ENCODE data around the gene DNPEP. TPM values are rescaled to one million over a fixed set of nuclear protein-coding genes. Genes with fewer than 3 reads are reported as not detected.
"Not testable (repeated sequence)": the region's sequence is repeated elsewhere in the genome, so short reads cannot be mapped to it uniquely, and the experiment has no call there.

The DNPEP gene
- total RNA-seq, 2 donors from 2014 or later = 52.6 to 70.5 TPM

GRCh38 chr2:219405451-219405850 is 17.7 kb upstream of the DNPEP start:
- peak; percentile 45 to 62 for ATAC-seq
- intact Hi-C loops (cut with DNase I) = loop anchor here in 1 of 2 donors (2.0 to 5.0 kb wide), 2 partner anchors 13 to 292 kb away; partner anchors contain the start of gene DES
- no peak for DNase-seq

- peak; percentile 60 to 64 for ATAC-seq
- intact Hi-C loops (cut with DNase I) = loop anchor here (2.0 to 5.0 kb wide), 3 partner anchors 14 to 292 kb away; partner anchors contain the start of gene DES (in 1 of the 2)
- DNase-seq = peak; percentile 50
Measured at GRCh38 chr2:219404954-219405353, 17.2 kb upstream of the DNPEP start.

- ATAC-seq (peak; percentile 55 to 70), DNase-seq (peak; percentile 55)
- intact Hi-C loops (cut with DNase I) = loop anchor here (2.0 to 5.0 kb wide), 2 partner anchors 14 to 128 kb away; partner anchors contain the start of gene DES (in 1 of the 2)
Measured at GRCh38 chr2:219404291-219404910, 16.7 kb upstream of the DNPEP start.

- intact Hi-C loops (cut with DNase I) = loop anchor here (2.0 to 5.0 kb wide), 3 partner anchors 15 to 128 kb away; partner anchors contain the start of gene DES (in 1 of the 2)
- ATAC-seq (no peak), DNase-seq (no peak)
Measured at GRCh38 chr2:219403861-219404260, 16.1 kb upstream of the DNPEP start.

- DNase-seq (peak; percentile 81), ATAC-seq (peak; percentile 23 to 36)
- intact Hi-C loops (cut with DNase I) = loop anchor here (2.0 to 5.0 kb wide), 2 partner anchors 128 to 129 kb away; no protein-coding TSS in a partner anchor
Measured at GRCh38 chr2:219402665-219403515, 15.2 kb upstream of the DNPEP start.

GRCh38 chr2:219401606-219402005 is 13.9 kb upstream of the DNPEP start:
- intact Hi-C loops (cut with DNase I) = loop anchor here (2.0 to 5.0 kb wide), 2 partner anchors 129 to 131 kb away; no protein-coding TSS in a partner anchor
- DNase-seq = no peak
- no peak for ATAC-seq

GRCh38 chr2:219400562-219400961 is 12.8 kb upstream of the DNPEP start:
- DNase-seq = no peak
- ATAC-seq = no peak
- intact Hi-C loops (cut with DNase I) = loop anchor here in 1 of 2 donors (5.0 kb wide), 1 partner anchor 132 kb away; no protein-coding TSS in a partner anchor

- ATAC-seq = no peak
- intact Hi-C loops (cut with DNase I) = loop anchor here in 1 of 2 donors (5.0 kb wide), 1 partner anchor 132 kb away; no protein-coding TSS in a partner anchor
- no peak for DNase-seq
Measured at GRCh38 chr2:219399716-219400478, 12.2 kb upstream of the DNPEP start.

- no peak for DNase-seq
- ATAC-seq = no peak
- intact Hi-C loops (cut with DNase I) = no loop called here
Measured at GRCh38 chr2:219398721-219399363, 11.1 kb upstream of the DNPEP start.

- DNase-seq = no peak
- no peak for ATAC-seq
- intact Hi-C loops (cut with DNase I) = no loop called here
Measured at GRCh38 chr2:219396863-219397457, 9.2 kb upstream of the DNPEP start.

GRCh38 chr2:219395609-219396008 is 7.9 kb upstream of the DNPEP start:
- intact Hi-C loops (cut with DNase I) = no loop called here
- no peak for DNase-seq
- ATAC-seq = no peak

- intact Hi-C loops (cut with DNase I); DNase-seq; ATAC-seq: not testable (repeated sequence)
Measured at GRCh38 chr2:219395056-219395455, 7.3 kb upstream of the DNPEP start.

GRCh38 chr2:219392754-219393153 is 5.0 kb upstream of the DNPEP start:
- DNase-seq = no peak
- ATAC-seq = no peak
- intact Hi-C loops (cut with DNase I) = no loop called here

GRCh38 chr2:219388907-219389156 is 1.1 kb upstream of the DNPEP start:
- no peak for DNase-seq
- no peak for ATAC-seq
- intact Hi-C loops (cut with DNase I) = no loop called here

GRCh38 chr2:219388121-219388906 is 602 bp upstream of the DNPEP start:
- DNase-seq (peak; percentile 99), ATAC-seq (peak; percentile 87 to 89)
- intact Hi-C loops (cut with DNase I) = no loop called here

GRCh38 chr2:219386532-219387280 is 1.0 kb downstream of the DNPEP start:
- intact Hi-C loops (cut with DNase I) = no loop called here
- ATAC-seq (no peak), DNase-seq (no peak)

GRCh38 chr2:219385958-219386520 is 1.7 kb downstream of the DNPEP start:
- no peak for DNase-seq
- ATAC-seq = no peak
- intact Hi-C loops (cut with DNase I) = no loop called here
